Tongue (tissue), 2 donors: ENCODE data around the gene ADGRL3. TPM values are rescaled to one million over a fixed set of nuclear protein-coding genes. Genes with fewer than 3 reads are reported as not detected.

Source experiments
- DNase-seq: peaks from one replicate; pipeline ENCODE4 v3.0.0-alpha.2; 2015
- total RNA-seq: library from RNA; depleted of rRNA; stranded (reverse); fragments of >200 nt; gene quantifications from one replicate; pipeline ENCODE4 v1.2.3, GENCODE V29; 2014

Gene ADGRL3
- total RNA-seq, 1 donor from 2014 or later, result 33.3 TPM

DNA sequence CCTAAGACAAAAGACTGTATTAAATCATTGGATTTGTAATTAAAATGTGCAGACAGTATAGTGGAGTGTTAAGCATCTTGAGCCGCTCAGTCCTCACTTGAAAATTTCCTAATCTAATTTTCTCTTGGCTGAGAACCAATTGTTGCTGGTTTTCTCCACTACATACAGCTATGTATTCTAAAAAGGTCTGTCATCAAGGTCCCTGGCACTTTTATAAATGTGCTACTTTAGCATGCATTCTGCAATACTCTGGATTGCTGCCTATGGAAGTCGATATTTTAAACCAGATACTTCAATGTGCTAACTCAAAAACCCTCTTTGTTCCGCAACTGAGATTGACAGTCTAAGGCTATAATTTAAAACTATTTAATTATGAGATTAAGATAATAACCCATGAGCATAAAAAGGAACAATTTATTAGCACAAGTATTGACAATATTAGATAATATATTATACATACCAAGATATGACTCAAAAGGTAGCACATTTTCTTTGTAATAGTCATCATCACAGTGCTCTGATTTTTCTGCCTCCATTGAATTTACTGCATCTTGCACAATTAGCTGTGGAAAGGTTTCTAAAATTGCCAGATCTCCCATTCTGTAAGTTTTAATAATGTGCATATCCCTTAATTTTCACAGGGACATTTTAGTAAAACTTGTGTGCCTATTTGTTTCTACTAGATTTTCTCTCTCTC, 815.1 kb downstream of the ADGRL3 start:
- peak; percentile 15 for DNase-seq

DNA sequence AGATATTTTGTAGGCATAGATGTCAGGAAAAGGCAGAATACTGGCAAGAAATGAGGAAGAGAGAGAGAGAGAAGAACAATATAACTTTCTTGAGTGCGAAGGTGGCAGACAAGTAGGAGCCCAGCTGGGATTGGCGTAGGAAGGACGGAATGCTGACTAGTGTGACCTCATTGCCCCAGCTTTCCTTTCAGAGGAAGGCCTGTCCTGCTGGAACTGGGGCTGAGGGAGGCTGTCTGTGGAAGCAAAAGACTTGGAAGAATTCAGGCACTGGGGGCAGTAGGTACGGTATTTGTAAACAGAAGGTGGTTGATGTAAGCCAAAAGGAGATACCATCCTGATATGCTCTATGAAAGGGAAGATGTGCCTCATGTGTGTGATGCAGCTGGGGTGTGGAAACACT, 818.4 kb downstream of the ADGRL3 start:
- DNase-seq, result no peak

DNA sequence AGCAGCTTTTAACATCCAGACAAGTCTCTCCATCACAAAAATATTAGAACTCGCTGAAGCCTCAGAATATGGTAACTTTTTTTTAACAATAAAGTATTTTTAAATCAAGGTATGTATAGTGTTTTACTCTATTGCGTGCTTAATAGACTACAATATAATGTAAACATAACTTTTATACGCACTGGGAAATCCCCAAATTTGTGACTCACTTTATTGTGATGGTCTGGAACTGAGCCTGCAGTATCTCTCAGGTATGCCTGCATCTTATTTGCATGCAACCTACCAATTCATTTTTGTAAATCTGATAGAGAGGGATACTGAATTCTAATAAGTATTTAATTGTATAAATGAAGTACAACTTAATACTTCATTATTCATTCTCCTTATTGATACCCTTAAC, 823.5 kb downstream of the ADGRL3 start:
- no peak for DNase-seq

DNA sequence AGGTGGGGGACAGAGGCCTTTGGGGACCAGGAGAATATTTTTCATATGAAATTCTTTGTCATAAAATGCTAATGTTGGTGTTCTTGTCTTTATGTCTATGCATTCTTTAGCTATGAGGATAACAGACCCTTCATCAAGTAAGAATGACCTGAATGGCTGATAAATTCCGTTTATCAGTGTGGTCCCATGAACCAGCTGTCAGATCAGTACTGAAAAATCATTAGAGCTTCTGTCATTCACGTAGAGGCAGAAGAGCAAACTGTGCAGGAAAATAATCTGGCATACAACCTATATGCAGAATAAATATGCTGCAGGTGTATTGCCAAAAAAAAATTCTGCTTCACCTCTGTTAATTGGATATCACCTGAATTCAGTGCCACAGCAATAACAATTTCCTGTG, 828.6 kb downstream of the ADGRL3 start:
- DNase-seq, result no peak

DNA sequence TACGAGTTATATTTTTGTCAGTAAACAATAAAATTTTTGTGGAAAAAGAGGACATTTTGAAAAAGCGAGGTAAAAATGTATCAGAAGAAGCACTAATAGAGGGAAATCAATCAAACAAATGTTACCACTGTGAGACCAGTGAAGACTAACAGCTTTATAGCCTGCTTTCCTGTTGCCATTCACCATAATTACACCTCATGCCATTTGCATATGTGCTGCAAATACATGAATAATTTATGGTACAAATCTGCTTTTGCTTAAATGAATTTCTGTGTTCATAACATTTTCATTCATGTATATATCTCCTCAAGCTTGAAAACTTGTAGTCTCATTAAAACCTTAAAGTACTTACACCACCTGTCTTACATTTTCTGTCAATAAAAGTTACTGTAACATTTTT, 830.8 kb downstream of the ADGRL3 start:
- DNase-seq, result no peak

DNA sequence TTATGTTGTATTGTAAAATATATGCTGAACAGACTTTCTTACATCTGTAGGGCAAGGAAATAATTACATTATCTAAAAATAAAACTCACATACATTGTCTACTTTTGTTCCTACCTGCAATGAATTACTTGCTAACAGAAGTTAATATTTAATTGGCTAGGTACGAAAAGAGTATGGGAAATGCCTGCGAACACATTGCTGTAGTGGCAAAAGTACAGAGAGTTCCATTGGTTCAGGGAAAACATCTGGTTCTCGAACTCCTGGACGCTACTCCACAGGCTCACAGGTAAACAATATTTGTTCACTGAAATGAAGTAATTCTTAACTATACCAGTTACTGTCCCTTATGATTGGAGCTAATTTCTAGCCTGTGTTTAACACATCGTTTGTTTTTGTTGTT, 837.4 kb downstream of the ADGRL3 start:
- DNase-seq, result peak; percentile 5

DNA sequence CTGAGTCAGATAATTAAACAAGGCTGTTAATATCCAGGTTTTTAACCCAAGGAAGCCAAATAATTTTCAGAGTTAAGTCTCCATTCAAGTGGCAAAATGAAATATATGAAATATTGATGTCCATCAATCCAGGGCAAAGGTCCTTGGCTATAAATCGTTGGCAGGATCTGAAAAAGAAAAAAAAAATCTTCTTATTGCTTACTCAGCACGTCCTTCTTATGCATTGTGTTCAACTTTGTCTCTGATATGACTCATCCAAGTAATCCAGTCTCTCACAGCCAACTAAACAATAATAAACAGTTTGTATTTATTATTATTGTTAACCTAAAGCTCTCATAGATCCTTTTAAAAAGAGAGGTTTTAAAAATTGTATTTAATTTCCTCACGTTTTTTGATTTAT, 851.2 kb downstream of the ADGRL3 start:
- no peak for DNase-seq

DNA sequence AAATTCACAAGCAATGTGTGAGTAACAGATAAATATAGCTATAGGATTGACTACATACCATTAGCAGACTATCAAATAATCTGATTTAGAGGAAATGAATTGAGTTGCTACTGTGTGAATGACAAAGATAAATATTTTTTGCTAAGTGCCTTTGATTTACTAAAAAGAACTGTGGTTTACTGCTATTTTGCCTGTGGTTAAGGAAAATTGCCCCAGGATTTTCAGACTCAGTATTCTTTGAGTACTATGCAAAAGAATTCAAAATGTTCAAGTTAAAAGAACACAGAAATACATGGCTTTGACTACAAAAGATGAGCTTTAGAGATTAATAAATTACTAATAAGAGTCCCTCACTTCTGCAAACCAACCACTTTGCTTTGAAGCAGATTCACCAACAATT, 853.8 kb downstream of the ADGRL3 start:
- DNase-seq, result no peak

DNA sequence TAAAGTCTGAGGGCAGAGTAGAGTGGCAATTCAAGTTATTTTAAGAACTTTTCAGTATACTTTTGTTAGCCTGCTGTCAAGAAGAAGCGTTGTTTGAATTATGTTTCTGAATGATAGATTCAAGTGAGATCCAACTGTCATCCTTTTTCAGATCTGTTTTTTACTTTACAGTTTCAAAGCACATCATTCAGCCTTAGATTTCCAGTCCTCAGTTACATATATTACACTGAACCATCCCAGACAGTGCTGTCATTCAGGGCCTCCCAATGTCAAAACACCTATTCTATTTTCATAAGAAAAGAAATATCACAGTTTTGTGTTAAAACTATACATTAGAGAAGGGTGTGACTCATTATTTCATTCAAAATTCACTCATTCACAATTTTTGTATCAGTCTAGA, 856.9 kb downstream of the ADGRL3 start:
- no peak for DNase-seq

DNA sequence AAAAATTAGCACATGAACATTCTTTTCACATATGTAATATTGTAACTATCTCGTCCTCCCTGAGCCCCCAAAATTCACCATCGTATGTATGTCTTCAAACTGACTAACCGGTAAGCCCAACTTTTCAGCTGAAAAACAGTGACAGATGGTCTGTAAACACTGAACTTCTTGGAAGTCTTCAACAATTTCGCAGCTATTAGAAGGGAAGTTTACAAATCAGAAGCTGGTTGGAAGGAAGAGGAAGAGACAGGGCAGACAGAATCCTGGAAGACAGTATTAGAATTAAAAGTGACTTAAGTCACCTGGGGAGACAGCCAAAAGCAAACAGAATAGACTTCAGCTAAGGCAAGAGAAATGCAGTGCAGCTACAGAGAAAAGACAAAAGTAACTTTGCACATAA, 858.4 kb downstream of the ADGRL3 start:
- DNase-seq, result peak; percentile 63

DNA sequence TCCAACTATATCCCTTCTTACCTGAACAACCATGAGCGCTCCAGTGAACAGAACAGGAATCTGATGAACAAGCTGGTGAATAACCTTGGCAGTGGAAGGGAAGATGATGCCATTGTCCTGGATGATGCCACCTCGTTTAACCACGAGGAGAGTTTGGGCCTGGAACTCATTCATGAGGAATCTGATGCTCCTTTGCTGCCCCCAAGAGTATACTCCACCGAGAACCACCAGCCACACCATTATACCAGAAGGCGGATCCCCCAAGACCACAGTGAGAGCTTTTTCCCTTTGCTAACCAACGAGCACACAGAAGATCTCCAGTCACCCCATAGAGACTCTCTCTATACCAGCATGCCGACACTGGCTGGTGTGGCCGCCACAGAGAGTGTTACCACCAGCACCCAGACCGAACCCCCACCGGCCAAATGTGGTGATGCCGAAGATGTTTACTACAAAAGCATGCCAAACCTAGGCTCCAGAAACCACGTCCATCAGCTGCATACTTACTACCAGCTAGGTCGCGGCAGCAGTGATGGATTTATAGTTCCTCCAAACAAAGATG, 870.2 kb downstream of the ADGRL3 start:
- no peak for DNase-seq

DNA sequence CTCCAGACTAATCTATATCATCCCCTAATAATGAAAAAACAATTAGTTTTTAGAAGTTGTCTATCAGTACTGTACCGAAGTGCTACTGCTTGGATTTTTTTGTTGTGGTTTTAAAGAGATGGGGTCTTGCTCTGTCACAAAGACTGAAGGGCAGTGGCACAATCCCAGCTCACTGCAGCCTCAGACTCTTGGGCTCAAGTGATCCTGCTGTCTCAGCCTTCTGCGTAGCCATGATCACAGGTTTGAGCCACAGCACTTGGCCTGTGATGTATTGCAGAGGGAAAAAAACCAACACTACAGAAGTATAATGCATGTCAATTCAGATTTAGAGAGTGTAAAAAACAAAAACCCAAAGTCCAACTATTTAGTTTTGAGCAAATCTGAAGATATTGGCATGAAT, 875.0 kb downstream of the ADGRL3 start:
- DNase-seq, result no peak

DNA sequence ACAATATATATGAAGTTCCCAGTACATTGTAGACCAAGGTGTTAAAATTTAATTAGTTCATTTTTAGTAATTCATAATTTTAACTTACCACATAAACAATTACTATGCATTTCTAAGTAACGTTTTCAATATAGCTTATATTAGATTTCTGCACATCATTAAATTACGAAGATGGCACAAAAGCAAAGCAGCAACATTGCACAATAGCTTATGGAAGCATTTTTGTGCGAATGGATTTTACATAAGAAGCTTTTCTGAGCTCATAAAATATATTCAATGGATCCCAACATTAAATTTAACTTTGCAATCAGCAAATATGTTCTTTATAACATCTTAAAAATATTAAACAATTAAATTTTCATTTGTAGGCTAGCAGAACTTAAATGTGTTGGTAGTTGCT, 875.4 kb downstream of the ADGRL3 start:
- no peak for DNase-seq

DNA sequence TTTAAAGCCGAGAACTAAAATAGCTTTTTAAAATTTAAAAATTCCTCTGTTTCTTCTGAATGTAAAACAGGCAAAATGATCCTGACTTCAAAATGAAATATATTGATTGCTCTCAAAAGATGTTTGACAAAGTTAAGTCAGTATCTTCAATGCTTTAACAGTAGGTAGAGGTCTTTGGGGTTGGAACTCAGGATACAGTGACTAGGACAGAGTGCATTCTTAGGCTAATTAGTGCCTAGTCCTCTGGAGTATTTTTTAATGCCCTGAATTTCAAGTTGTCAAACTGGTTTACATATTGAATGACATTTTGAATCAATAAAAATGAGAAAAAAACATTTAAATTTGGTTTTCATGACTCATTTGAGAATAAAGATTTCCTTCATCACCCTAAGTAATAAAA, 877.3 kb downstream of the ADGRL3 start:
- DNase-seq, result no peak

DNA sequence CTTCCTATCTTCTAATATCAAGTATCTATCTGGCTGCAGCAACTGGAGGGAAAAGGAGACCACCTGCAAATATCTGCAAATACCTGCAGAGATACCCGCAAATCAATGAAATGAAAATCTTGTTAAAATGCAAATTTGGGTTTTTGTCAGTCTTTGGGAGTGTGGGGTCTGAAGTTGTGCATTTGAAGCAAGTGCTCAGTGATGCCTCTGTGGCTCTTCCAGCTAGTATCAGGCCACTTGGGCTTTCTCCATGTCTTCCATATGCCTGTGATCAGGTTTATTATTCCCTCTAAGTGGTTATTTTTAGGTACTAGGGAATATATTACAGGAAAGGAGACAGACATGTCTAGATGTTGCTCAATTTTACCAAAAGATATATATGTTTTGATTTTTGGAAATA, 880.3 kb downstream of the ADGRL3 start:
- DNase-seq, result no peak

DNA sequence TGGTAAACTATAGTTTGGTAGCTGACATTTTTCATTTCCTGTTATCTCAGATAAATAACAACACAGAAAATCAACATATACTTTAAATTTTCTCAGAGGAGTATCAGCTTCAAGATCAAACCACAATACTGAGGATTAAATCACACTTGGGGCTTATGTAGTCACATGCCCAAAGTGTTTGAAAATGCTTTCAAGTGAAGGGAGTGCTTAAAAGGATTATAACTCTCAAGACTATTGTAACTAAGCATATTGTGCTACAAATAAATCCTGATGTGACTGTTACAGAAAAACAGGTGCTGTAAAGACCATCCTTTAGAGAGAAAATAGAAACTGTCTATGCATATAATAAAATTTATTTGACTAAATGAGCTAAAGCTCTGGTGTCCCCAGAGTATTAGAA, 887.6 kb downstream of the ADGRL3 start:
- DNase-seq, result peak; percentile 38

DNA sequence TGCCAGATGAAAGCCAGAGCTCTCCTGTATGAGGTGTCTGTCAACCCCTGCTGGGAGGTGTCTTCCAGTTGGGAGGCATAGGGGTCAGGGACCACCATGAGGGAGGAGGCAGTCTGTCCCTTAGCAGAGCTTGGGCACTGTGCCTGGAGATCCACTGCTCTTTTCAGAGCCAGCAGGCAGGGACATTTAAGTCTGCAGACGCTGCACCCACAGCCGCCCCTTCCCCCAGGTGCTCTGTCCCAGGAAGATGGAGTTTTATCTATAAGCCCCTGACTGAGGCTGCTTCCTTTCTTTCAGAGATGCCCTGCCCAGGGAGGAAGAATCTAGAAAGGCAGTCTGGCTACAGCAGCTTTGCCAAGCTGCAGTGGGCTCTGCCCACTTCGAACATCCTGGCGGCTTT, 893.6 kb downstream of the ADGRL3 start:
- no peak for DNase-seq

DNA sequence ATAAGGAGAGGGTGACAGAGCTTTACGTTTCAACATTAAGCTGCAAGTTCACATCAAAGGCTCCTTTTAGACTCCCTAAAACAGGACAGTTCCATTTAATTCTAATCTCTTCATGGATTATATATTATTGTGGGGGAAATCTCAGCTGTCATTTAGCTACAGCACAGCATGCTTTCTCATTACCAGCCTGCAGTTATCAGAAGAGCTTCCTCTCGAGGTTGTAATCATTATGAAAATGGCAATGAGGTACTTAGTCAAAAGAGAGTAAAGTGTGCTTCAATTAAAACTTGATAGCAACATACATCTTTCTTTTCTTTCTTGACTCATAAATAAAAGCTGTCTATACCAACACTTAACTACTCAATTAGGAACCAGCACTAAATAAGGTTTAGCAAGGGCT, 896.8 kb downstream of the ADGRL3 start:
- no peak for DNase-seq

DNA sequence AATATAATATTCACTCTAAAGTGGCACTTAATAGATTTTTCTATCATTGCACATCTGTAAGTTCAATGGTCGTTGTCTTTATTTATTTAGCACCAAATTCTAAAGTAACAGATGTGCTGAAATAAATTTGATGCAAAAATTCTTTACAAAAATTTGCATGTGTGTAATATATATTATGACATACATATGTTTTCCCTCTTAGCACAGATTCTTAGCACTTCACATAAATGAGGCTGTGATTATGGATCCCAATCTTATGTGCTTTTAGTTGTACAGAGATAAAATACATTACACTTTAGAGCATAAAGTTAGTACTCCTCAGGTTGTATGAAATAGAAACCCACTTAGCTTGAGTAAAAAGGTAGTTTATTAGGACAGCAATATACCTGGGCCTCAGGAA, 915.1 kb downstream of the ADGRL3 start:
- no peak for DNase-seq

DNA sequence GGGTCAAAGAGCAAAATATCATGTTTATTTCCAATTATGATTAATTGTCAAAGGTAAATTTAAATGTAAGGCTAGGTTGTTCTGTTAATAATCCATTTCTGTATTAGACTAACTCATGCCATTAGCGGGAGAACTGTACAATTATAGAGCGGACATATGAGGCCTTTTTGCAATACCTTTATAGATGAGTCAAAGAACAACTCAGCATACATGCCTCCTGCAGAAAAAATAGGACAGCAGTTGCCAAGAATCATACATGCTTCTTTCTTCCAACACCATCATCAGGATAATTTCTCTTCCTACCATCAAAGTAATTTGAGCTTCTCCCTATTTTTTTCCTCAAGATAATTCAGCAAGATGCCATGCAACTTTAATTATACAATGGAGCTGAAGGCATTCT, 917.8 kb downstream of the ADGRL3 start:
- no peak for DNase-seq

DNA sequence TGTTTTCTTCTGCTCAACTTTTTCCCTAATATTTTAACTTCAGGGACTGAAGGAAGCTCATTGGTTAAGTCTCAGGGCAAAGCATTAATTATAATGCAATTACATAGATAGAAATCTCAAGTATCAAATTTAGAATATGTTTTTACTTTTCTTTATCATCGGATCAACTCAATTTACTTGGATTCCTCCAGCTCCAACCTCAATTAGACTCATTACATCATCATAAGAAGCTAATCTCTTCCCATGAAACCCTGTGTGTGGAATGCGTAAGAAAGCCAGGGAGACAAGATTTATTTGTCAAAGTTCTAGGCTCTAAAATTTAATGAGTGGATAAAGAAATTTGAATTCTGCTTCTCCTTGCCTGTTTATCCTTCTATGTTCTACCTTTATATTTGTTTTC, 918.4 kb downstream of the ADGRL3 start:
- peak; percentile 24 for DNase-seq

DNA sequence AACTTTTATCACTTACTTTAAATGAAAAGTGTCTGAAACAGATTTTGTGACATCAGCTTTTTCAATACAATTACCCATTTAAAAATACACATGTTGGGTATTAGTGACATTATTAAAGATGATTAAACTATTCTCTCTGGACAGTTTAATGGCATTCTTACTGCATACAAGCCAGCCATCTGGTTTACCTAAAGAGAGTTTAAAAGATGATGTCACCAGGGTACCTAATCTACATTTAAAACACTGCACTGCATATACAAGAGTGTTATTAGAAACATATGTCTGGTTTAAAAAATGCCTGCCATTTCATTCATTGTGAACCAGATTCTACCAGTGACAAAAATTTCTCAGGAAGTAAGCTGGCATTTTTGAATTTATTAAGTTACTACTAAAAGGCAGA, 919.1 kb downstream of the ADGRL3 start:
- DNase-seq, result peak; percentile 4

DNA sequence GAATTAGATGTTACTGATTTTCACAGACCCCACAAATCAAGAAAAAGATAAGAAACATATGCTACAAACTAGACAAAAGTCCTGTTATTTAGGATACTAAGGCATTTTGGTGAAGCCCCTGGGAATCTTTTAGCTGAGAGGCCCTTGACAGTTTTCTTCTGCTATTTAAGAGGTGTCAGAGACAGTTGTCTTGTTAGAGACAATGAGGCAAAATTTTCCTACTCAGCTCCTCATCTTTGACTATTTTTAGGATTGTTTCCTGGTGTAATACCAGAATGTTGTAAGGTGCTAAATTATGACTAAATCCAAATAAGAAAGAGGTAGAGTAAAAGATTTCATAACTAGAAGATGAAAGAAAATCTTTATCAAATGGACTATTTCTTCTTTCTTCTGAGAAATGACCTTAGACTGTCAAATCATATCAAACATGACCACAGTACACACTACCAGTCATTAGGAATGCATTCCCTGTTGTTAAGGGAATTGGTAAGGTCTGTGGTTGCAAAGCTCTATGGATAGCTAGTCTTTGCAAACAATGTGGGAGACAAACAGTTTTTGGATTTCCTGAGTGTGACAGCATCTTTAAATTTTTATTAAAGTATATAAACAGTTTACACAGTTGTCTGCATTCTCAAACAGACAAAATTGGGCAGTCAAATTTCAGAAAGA, 926.1 kb downstream of the ADGRL3 start:
- no peak for DNase-seq
